NT2/D1 (cell line): ENCODE data around the gene C8A.

Source experiments
- SUZ12 ChIP-seq: IDR thresholded peaks from 2 replicates; pipeline ENCODE4 v1.6.1; 2011; ENCODE audit not compliant: insufficient read length, insufficient read depth; ENCODE audit errors: extremely low read depth
- ZNF274 ChIP-seq: IDR thresholded peaks from 2 replicates; pipeline ENCODE4 v1.6.1; 2011; ENCODE audit warnings: mild to moderate bottlenecking, low read depth, low read length

- no peak for TF ChIP-seq ZNF274
- TF ChIP-seq SUZ12: no peak
Measured at GRCh38 chr1:56835657-56836056, 18.9 kb upstream of the C8A start.
